NCI-H748 (cell line): ENCODE results near the gene APBA2.
"Not testable (repeated sequence)": the region's sequence is repeated elsewhere in the genome, so short reads cannot be mapped to it uniquely, and the experiment has no call there.

Source experiments
- DNase-seq: peaks from one replicate; lab custom pipeline; 2025; ENCODE audit not compliant: unreplicated experiment; lab: John Stamatoyannopoulos, UW

The APBA2 gene

DNA sequence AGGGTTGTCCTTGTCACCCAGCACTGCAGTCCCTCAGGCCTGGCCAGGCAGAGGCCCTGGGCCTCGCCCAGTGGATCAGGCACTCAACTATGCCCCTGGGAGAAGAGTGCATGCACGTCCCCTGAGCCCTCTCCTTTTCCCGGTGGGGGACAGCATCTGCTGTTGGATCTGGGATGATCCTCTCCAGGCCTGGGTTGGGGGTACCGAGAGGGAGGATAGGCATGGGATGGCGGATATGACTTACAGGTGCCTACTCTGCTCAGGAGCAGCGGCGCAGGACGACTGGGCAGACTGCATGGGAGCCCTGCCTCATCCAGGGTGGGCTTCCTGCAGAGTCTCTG, 9.0 kb upstream of the APBA2 start:
- no peak for DNase-seq

DNA sequence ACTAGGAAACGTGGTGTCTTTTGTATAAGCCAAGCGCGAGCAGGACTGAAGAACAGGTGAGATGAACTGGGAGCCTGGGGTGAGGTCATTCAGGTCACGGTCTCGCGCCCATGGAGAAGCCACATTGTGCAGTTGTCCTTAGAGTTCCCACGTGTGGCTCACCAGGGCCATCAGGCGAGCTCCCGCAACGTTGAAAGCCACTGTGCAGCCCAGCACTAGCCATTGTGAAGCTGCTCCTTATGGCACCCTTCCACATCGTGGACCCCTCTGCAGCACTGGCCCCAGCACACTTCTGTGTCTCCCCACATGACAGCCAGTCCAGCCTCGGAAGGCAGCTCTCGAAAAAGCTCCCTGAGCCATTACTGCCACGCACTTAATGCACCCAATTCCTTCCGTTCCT, 7.6 kb upstream of the APBA2 start:
- no peak for DNase-seq

DNA sequence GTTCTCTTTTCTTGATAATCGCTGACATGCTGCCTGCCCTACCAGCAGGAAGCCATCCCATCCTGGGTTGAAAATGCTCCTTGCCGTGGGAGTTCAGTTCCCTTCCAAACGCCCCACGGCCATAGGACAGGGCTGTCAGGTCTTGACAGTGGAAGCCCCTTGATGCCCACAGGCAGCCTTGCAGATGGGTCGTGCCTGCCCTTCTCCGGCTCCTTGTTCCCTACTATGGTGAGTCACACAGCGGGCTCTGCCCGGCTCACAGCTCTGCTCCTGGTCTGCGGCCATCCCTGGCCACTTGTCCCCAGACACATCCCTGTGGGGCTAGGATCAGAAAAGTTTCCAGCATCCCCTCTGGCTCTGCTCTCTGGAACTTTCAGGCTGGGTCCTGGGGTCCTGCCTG, 6.2 kb upstream of the APBA2 start:
- DNase-seq, result no peak

DNA sequence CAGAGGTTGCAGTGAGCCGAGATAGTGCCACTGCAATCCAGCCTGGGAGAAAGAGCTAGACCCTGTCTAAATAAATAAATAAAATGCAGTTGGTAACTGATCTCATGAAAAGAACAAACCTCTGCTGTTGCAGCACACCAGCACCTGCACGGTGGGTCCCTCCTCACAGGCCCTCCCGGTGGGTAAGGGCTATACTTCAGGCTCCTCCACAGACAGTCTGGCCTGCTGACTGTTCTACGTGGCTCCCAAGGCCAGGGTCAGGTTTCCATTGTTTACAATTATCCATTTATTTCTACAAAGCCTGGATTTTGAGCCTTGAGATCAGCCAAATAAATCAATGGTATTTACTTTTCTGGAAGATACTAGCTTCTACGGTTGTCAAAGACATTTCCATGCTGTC, 5.1 kb upstream of the APBA2 start:
- DNase-seq, result no peak

DNA sequence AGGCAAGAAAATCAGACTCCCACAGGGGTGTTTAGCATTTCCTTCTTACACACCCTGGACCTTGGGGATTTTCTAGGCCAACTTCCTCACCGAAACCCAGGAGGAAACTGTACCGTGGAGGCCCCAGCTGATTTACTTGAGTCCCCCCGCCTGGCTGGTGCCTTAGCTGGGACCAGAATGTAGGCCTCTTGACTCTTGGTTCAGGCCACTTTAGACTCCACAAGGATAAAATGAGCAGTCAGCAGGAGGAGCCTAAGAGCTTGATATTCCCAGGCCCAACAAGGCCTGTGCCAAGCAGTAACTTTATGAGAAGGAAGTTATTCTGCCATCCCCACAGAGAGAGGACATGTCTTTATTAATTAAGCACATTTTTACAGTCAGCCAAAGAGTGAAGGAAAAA, 4.6 kb upstream of the APBA2 start:
- no peak for DNase-seq

DNA sequence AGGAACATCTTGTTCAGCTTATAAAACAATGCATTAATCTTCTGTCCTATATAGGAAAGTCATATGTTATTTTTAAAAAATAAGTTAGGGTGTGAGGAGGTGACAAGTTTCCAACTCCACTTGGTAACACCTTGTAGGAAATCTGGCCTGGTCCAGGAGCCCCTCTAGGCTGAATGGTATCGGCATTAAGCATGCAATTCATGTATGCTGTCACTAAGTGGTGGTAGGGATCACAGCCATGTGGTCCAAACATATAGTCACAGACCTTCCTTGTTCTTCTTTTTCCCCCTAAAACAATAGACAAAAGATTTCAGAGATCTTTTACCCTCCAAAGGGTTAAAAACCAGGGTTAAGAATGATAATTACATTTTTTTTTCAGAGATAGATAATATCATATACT, 4.2 kb upstream of the APBA2 start:
- no peak for DNase-seq

DNA sequence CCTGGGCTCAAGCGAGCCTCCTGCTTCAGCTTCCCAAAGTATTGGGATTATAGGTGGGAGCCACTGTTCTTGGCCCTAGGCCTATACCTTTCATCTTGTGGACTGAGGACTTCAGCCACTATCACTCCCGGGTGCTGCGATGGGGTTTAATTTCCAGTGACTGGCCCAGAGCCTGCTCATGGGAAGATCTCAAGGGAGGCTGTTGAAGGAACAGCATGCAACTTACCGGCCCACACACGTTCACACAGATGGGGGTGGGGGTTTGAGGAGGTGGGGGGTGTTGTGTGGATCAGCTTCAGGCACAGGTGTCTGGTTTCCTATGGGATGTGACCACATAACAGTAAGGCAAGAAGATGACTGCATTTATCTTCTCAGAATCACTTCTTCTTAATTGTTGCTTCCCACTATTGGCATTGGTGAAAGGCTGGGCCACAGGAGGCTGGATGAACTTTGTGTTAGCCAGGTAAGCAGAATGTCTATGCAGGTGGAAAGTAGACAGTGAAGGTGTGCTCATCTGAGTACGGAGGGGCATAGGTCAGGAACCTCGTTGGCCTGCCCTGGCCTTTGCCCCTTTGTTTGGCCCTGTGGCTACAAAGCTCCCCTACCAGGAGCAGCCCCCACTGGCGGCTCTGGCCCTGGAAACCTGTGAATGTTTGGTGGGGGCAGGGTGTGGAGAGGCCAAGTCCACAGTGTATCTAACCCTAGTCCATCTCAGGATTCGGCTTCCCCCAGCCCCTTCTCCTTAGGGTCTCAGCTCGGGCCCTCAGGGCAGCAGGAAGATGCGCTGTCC, 1.4 kb upstream of the APBA2 start:
- DNase-seq, result no peak

DNA sequence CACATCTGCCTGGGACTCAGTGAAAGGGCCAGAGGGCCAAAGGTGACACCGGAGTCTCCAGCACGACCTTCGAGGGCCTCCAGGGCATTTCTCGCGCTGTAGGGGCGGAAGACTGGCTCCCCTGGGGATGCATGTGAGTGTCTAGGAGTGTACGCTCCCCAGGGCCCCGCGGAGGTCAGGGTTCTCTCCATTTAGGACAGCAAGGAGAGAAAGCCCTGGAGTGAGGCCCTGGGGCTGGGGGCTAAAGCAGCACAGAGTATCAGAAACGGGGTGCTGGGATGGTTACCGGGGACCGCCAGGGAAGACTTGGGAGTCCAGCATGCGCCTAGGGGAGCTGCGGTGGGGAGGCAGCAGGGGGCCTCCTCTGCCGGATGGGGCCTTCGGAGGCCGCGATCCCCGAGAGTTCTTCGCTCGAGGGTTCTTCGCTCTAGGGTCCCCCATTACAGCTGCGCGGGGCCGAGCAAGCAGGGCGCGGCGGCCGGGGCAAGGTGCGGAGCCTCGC, 595 bp upstream of the APBA2 start:
- no peak for DNase-seq

DNA sequence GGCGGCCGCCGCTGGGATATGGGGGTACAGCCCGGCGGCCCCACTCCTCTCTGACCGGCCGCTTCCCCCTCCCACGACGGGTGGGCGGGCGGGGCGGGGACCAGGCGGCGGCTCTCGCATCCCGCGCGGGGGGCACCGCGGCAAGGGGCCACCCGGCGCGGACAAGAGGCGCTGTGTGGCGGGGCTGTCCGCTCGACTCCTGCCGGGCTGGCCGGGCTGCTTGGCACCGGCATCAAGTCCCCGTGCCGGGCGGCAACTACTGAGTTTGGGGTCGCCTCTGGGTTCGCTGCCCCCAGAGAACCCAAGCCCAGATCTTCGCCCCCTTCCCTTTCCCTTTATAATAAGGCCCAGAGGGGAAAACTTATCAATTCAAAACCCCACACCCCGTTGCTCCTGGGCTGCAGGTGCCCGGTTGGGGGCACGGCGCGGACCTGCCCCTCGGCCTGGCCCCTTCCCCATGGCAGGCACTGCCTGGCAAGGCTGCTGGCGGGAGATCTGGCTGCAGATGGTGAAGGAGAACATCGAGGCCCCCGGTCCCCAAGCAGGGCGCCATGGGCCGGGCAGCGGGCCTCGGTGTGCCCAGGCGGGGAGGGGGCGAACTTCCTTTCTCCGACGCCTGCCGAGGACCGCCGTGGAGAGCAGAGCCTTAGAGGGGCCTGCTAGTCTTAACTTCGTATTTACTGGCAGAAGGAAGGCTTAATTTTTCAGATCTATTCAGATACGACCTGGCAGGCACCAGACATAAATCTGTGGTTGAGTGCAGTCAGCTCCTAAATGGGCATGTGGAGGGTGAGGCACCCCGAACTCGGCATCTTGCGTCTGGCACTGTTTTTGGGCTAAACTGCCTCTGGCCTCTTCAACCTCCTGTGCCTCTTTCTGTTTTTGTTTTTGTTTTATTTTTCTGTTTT, 911 bp downstream of the APBA2 start:
- DNase-seq, result peak; percentile 19

DNA sequence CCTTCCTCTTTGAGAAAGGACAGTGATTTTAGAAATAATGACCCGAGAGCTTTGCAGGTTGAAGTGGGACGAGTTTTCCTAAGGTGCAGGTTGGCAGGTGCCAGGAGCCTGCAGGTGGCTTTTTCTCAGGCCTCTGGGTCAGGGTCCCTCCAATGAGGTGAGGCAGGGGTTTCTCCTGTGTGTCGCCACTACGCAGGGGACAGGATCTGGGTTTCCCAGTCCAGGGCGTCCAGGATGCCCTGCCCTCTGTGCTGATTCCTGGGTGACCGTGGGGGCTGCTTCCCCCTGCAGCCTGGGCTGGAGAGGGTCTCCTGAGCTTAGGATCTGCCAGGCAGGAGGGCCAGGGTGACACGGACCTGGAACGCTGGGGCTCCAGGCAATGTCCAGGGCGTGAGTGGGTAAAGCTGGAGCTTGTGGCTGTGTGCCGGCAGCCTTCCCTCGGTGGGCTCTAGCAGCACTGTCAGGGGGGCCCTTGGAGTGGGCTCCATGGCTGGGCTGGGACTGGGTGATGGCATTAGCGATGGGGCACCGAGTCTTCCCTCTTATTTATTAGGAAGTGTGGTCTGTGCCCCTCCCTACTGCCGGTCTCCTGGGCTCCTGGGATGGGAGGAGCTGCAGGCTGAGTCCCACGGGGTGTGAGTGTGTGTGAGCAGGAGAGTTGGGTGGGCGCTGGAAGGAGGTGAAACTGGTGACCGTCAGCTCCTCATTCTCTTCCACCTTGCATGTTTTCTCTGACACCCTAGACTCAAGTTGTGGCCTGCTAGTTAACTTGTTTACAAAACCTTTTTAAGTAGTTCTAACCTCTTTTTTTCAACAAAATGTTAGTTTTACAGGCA, 1.8 kb downstream of the APBA2 start:
- no peak for DNase-seq

DNA sequence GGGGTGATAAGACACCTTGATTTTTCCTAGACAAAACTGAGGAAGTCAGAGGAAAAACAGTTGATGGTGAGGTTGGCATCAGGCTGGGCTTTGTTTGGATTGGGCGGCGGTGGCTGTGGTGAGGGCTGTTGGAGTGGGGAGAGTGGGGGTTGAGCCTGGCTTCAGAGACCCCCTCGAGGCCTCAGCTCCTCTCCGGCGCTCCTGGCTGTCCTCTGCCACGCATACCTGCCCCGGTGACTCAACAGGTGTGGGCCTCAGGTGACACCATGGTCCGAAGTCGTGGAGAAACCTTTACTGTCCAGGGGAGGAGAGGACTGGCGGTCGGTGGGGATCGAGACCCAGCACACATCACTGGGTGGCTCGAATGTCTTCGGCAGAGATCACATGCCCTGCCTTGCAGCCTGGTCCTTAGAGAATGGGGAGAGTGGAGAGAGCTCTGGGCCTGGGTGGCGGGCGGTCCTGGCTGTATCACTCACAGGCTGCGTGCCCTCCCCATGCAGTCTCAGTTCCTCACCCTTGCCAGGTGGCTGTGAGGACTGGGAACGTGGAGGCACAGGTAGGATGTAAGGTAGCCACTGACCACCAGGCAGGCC, 2.6 kb downstream of the APBA2 start:
- DNase-seq, result no peak

DNA sequence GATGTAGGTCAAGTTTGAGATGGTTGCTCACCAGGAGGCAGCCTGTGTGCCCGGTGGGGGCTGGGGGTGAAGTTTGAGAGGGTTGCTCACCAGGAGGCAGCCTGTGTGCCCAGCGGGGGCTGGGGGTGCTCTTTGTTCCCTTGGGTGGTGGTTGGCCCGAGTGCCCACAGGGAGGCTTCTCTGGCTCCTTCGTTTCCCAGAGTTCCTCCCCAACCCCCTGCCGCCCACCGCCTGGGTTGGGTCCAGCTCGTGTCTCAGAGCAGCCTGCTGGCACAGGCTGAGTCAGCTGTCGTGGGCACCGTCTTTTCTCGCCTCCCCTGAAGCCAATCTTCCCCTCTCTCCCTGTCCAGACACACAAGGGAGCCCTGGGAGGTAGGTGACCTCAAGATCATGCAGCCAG, 3.1 kb downstream of the APBA2 start:
- DNase-seq, result no peak

DNA sequence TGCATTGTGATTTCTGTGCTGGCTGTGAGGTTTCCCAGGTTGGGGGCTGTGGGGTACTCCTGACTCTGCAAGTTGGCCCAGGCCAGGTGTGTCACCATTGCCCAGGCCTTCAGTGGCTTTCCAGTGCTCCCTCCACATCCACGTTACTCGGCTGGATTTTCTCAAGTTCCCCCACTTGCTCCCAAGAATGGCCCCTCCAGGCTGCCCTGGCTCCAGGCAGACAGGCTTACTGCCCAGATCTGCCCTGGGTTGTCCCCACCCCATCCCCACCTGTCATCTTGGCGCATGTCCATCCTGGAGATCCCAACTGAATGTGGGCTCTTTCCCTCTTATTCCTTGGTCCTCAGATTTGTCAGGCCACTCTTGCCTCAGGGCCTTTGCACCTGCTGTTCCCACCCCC, 3.6 kb downstream of the APBA2 start:
- DNase-seq, result no peak

DNA sequence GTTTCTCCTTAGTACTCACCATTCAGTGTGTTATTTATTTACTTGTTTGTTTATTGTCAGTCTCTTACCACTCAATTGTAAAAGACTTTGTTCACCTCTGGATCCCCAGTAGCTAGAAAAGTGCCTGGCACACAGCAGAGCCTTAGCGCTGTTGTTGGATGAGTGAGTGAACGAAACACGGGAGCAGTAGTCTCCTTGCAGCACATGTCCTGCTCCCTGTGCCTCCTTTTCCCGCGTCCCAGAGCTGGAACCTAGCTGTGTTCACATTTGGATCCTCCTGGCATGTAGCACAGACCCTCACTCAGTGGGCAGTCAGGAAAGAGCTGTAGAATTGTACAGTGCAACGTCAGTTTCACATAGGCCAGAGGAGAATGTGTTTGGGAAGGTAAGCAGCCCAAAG, 4.1 kb downstream of the APBA2 start:
- not testable (repeated sequence) for DNase-seq

DNA sequence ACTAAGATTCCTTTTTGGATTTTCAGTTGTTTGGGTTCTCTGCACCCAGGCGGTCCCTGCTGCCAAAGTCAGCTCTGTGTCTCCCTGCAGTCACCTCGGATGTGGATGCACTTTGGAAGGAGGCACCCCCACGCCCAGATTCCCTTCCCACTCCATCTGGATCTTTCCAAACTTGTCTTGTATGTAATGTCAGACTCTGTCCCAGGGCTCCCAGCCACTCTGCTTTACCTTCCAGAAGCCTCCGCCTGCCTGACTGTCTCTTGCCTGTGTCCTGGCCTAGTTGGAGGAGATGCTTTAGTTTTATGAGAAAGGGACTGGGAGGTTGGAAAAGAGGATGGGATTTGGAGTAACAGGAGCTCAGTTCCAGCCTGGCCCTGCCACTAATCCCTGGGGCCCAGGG, 4.5 kb downstream of the APBA2 start:
- DNase-seq, result not testable (repeated sequence)

DNA sequence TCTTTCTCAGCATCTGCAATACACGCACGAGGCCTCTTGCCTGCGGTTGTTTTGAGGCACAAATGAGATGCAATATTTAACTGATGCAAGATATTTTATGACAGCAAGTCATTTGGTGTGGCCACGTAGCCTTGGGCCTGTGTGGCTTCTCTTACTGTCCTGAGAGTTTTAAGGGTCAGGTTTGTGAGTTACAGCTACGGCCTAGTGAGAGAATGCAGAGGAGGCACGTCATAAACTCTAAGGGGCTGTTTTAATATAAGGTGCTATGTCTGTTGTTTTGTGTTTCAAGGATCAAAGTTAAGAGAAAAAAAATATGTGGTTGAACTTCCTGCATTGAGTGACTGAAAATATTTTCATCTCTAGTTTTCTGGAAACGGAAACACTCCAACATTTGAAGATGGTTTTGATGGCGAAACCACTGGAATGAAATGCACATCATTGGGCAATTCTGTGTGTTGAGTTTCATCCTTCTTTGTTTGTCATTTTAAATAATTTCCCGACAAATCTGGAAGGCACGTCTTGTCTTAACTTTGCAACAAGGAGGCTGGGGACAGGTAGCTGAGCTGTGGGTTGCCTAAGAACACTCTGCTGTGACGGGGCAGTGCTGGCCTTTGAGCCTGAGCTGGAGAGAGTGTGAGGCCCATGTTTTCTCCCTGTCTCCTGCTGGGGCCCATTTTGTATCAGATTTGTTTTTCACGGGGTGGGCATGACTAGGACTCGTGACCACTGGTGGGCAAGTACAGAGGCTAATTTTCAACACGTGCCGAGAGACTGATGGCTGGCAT, 5.1 kb downstream of the APBA2 start:
- no peak for DNase-seq

DNA sequence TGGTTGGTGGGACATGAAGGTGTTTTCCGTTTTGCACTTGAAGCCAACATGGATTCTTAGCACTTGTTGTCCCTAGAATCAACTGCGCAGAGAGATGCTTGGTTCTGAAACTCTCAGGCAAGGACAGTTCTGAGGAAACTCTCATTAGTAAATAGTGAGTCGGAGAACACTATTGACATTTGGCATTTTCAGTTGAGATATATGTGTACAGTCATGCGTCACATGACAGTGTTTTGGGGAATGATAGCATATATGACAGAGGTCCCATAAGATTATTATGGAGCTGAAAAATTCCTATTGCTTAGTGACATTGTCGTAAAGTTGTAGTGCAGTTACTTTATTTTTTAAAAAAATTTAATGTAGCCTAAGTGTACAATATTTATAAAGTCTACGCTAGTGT, 5.8 kb downstream of the APBA2 start:
- DNase-seq, result no peak

DNA sequence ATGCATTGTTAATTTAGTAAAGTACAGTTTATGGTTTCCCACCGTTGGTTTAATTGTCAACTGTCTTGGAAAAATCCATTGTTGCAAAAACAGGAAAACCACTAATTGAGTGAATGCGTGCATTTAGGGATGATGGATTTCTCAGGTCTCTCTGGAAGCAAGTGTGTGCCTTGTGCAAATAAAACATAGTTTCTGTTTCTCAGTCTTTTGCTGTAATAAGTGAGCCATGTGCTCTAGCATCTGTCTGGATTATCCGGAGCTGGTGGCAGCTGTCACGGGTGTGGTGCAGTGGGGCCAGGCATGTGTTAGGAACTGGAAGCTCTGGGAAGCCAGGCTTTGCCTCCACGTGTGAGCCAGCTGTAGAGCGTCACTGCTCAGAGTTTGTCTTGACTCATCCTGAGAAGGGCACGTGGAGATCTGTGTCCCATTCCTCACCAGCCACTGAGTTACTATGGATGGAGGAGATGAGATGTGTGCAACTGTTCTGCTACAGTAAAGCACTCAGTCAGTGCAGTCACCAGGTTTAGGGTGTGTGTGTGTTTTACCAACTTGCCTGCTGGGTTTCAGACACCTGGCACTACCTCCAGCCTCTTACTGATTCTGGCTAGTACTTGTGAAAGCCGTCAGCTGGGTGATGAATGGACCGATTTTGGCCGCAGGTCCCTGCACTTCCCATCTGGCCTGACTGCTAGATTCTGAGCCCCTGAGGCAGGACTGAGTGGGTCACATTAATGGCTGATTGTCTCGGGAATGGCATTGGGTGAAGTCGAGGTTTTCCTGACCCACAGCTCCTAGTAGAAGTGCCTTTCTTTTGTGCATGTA, 7.2 kb downstream of the APBA2 start:
- no peak for DNase-seq

DNA sequence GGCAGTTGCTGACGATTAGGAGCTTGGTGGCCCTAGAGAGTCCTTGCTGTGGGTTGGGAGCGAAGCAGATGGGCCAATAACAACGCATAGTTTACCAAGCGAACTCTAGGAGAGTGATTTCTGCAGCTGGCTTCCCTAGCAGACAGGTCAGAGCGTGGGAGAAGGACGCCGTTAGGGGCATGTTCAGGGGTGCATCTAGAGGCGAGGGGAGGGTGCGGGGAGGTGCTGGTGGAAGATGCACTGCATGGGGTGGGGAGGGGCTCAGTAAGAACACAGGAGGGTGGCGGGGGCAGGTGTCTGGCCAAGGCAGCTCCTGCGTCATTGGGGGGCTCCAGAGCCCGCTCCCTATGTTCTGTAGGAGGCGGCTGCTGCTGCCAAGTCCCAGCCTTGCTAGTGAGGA, 8.9 kb downstream of the APBA2 start:
- no peak for DNase-seq
